ENCODE data around the gene KIF22.

Gene KIF22

DNA sequence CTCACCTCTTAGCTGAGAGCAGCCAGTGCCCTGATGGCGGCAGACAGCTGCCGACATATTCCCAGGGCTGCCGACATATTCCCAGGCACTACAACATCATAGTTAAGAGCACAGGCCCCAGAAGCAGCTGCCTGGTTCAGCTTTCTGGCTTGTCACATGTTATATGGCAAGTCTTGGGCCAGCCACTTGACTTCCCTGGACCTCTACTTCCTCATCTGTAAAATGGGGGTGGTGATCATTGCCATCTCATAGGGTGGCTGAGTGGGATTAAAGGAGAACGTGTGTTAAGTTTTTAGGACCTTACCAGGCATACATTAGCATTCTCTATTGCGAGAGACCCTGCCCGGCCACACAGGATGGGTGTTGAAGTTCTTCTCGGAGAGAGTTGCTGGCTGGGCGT, 53.4 kb downstream of the KIF22 start:
- DNase-seq = no peak

DNA sequence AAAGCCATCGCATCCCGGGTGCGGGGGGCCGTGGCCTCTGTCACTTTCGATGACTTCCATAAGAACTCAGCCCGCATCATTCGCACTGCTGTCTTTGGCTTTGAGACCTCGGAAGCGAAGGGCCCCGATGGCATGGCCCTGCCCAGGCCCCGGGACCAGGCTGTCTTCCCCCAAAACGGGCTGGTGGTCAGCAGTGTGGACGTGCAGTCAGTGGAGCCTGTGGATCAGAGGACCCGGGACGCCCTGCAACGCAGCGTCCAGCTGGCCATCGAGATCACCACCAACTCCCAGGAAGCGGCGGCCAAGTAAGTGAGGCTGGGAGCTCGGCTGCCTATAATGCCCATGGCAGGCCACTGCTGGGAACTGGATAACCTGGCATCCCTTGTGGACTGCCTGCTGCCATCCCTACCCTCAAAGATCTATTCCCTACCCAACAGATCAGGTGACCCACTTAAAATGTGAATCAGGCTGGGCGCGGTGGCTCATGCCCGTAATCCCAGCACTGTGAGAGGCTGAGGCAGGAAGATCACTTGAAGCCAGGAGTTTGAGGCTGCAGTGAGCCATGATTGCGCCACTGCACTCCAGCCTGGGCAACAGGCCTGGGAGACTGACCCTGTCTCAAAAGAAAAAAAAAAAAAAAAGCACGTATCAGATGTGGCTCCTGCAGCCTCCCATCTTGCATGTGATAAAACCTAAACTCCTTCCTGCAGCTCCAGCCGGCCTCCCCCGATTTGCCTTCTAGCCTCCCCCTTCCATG, 54.2 kb downstream of the KIF22 start:
- no peak for DNase-seq

DNA sequence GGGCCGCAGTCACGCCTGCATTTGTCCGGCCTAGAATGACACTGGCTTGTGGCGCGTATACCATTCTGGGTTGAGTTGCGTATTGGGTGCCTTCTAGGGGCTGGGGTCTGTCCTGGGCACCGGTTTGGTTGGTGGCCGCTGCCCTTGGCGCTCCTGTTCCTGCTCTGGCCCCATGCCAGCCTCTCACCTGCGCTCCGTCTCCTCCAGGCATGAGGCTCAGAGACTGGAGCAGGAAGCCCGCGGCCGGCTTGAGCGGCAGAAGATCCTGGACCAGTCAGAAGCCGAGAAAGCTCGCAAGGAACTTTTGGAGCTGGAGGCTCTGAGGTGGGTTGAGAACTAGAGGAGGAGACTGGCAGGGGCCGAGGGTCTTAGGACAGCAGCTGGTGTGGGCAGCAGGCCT, 55.1 kb downstream of the KIF22 start:
- DNase-seq = no peak

DNA sequence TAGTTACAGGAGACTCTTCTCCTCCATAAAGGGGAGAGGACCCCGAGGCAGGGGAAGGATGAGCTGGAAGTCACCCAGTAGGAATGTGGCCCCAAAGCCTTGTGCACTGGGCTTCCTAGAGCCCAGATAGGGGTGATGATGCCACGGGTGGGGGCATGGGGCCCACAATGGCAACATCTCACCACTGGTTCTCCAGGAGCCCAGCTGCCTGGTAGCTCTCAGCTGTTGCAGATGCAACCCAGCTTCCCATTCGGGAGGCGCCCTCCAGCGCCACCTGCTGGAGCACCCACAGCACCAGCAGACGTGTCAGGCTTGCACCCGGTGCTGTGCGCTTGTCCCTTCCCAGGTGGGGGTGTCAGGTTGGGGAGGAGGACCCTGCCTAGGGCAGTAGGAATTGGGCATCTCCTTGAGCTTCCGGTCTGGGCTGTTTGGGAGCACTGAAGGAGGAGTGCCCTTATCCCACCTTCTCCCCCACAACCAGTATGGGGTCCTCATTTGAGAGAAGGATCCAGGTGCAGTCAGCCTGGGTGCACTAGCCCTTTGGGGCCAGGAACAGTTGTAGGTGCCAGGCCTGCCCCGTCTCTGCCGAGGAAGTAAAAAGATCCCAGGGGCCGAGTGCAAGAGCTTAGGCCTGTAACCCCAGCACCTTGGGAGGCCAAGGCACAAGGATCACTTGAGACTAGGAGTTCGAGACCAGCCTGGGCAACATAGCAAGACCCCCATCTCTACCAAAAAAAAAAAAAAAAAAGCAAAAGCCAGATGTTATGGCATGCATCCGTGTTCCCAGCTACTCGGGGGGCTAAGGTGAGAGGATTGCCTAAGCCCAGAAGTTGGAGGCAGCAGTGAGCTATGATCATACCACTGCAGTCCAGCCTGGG, 58.1 kb downstream of the KIF22 start:
- DNase-seq = peak; percentile 58

DNA sequence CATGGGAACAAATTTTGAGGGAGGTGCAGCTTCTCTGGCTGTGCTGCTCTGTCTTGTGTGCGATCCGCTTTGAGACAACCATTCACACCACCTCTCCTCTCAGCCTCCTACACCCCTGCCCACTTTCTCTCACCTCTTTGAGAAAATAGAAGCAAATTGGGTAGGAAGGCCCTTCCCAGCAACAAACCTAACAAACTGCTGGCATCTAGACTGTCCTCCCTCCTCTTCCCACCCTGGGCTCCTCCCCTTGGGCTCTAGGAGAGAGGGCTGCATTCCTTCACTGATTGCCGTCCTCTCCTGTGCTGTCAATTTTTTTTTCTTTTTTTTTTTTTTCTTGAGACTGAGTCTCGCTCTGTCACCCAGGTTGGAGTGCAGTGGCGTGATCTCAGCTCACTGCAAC, 59.0 kb downstream of the KIF22 start:
- no peak for DNase-seq

DNA sequence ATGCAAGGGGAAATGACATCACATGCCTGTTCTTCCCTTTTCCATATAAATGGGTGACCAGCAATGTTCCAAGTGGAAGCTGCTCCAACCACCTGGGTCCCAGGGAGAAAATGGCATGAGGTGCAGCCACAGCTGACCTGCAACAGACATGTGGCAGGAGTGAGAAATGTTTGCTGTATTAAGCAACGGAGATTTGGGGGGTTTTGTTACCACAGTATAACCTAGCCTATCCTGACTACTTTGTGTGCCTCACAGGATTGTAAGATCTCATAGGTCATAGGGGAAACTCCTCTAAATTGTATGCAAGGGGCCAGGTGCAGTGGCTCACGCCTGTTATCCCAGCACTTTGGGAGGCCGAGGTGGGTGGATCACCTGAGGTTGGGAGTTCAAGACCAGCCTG, 60.4 kb downstream of the KIF22 start:
- no peak for DNase-seq

DNA sequence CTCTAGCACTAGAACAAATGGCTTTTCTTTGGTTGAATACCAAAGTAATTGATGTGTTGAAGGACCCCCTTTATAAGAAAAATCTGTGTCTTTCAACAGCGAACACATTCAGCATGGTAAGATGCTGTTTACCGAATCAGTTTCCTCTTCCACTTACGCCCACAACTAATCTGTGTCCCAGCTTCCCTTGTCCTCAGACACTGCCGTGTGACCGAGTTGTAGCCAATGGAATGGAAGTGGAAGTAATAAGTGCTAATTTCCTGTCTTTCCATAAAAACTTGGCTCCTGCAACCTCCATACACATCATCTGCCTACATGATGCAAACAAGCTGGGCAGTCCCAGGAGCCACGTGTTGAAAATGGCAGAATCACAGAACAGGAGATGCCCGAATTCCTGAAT, 62.1 kb downstream of the KIF22 start:
- no peak for DNase-seq

DNA sequence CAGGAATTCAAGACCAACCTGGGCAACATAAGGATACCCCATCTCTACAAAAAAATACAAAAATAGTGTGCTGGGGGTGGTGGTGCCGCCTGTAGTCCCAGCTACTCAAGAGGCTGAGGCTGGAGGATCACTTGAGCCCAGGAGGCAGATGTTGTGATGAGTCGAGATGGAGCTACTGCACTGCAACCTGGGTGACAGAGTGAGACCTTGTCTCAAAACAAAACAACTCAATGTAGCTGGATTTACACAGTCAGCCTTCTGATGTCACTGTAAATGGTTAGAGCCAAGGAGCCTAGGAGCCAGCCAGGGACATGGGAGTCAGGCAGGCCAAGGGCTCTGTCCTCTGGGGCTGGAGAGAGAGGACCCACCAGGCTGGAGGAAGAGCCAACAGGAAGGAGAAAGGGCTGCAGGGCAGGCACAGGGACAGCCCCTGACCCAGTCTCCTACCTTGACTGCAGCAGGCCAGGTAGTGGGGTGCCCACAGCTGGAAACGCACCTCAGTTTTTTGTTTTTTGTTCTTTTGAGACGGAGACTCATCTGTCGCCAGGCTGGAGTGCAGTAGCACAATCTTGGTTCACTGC, 64.1 kb downstream of the KIF22 start:
- DNase-seq = no peak

All from T1000 (cell line).